GM12878 (cell line): ENCODE measurements around the gene MN1. TPM values are rescaled to one million over a fixed set of nuclear protein-coding genes. Genes with fewer than 3 reads are reported as not detected.

Experiments
- ATAC-seq: fragments of 200-7000 bp; cut with Tn5 transposase; 3 replicates; pipeline ENCODE4 v1.9.1; 2020; ENCODE audit warnings: mild to moderate bottlenecking, moderate library complexity
- BruUV-seq: library from RNA; stranded (reverse); fragments of 400-500 nt; replicated peaks from 2 replicates; lab custom pipeline; 2021; lab: Mats Ljungman, UMichigan
- CTCF ChIA-PET: fragments of 300-600 bp; sonication (Branson Sonifier 250); formaldehyde crosslinking; extraction: SDS; loops from one replicate; lab custom pipeline; 2021; ENCODE audit warnings: inconsistent platforms; lab: Yijun Ruan, JAX
- POLR2A ChIA-PET: fragments of 350-600 bp; formaldehyde crosslinking; extraction: SDS; loops from one replicate; lab custom pipeline; 2021; ENCODE audit warnings: inconsistent platforms; lab: Charles Lee
- RAD21 ChIA-PET: fragments of 300-600 bp; sonication (Branson Sonifier 250); formaldehyde crosslinking; loops from one replicate; lab custom pipeline; 2023; ENCODE audit warnings: antibody characterized with exemption; ENCODE audit not compliant: unreplicated experiment; lab: Charles Lee
- SMC1A ChIA-PET: fragments of 300-600 bp; sonication (Branson Sonifier 250); formaldehyde crosslinking; loops from one replicate; lab custom pipeline; 2023; ENCODE audit not compliant: unreplicated experiment, uncharacterized antibody; lab: Charles Lee
- DNase-seq: peaks from one replicate; pipeline ENCODE4 v3.0.0-alpha.2; 2011; ENCODE audit warnings: low read depth, low spot score
- FAIRE-seq: peaks from 3 replicates; lab custom pipeline; 2011; peaks lifted over from hg19 to GRCh38; lab: Jason Lieb, UNC
- H2AFZ ChIP-seq: 2 replicates; pipeline ENCODE4 v1.6.0; 2011; ENCODE audit warnings: low read depth, low read length, control low read depth; ENCODE audit not compliant: control insufficient read depth
- H3K27ac ChIP-seq: 2 replicates; pipeline ENCODE4 v1.5.1; 2011; ENCODE audit warnings: control low read depth; ENCODE audit not compliant: control insufficient read depth, insufficient read depth
- H3K27me3 ChIP-seq, 2 experiments: replicated peaks in 1 of 2; 2 replicates each; pipeline versions ENCODE4 v1.6.0 to v1.6.1; 2011; ENCODE audit warnings: low read length in 1 of 2; ENCODE audit not compliant: control insufficient read depth in 2 of 2, insufficient read depth in 2 of 2
- H3K36me3 ChIP-seq, 2 experiments: 2 replicates each; pipeline ENCODE4 v1.5.1; 2011; ENCODE audit warnings: low read length in 1 of 2; ENCODE audit not compliant: control insufficient read depth in 2 of 2, insufficient read depth in 2 of 2
- H3K4me1 ChIP-seq: 2 replicates; pipeline ENCODE4 v1.6.1; 2011; ENCODE audit warnings: mild to moderate bottlenecking, low read length, moderate library complexity, mixed read lengths; ENCODE audit not compliant: control insufficient read depth, insufficient read depth
- H3K4me2 ChIP-seq: 2 replicates; pipeline ENCODE4 v1.6.0; 2011; ENCODE audit warnings: control low read depth; ENCODE audit not compliant: control insufficient read depth, insufficient read depth
- H3K4me3 ChIP-seq: fragments of 200-600 bp; sonication (generic); 2 replicates; pipeline ENCODE4 v1.5.1; 2016
- H3K79me2 ChIP-seq: 2 replicates; pipeline ENCODE4 v1.6.0; 2011; ENCODE audit warnings: low read length; ENCODE audit not compliant: control insufficient read depth, insufficient read depth
- H3K9ac ChIP-seq: 2 replicates; pipeline ENCODE4 v1.8.0; 2011; ENCODE audit warnings: low read length, control low read depth, mixed read lengths; ENCODE audit not compliant: control insufficient read depth, insufficient read depth
- H3K9me3 ChIP-seq: replicated peaks from 3 replicates; pipeline ENCODE4 v1.5.1; 2011; ENCODE audit warnings: mild to moderate bottlenecking, low read length; ENCODE audit not compliant: control insufficient read depth, insufficient read depth
- H4K20me1 ChIP-seq: 2 replicates; pipeline ENCODE4 v1.6.0; 2011; ENCODE audit not compliant: control insufficient read depth, insufficient read depth
- KLF5 ChIP-seq: fragments of 450-650 bp; IDR thresholded peaks from 2 replicates; pipeline ENCODE4 v1.6.1; 2014; ENCODE audit warnings: mild to moderate bottlenecking; ENCODE audit not compliant: partially characterized antibody
- PRDM15 ChIP-seq: fragments of 450-650 bp; formaldehyde crosslinking; IDR thresholded peaks from 2 replicates; pipeline ENCODE4 v1.4.0; 2020; ENCODE audit warnings: mild to moderate bottlenecking, moderate library complexity
- ZNF592 ChIP-seq: fragments of 450-650 bp; IDR thresholded peaks from 2 replicates; pipeline ENCODE4 v1.6.1; 2017; ENCODE audit warnings: mild to moderate bottlenecking, moderate library complexity
- WGBS: methylation state at CpG from one replicate; pipeline ENCODE4 v1.1.6; 2016; ENCODE audit warnings: low lambda C conversion rate; ENCODE audit not compliant: insufficient replicate concordance, insufficient coverage; ENCODE audit errors: missing lambda C conversion rate; 5-methylcytosine and 5-hydroxymethylcytosine counted together
- in situ Hi-C: fragments of 300-500 bp; cut with MboI; formaldehyde crosslinking; loops from 9 replicates; pipeline ENCODE4 v1.14.3; 2018; ENCODE audit warnings: mixed read lengths
- intact Hi-C: fragments of 100-400 bp; cut with micrococcal nuclease; formaldehyde crosslinking; loops from one replicate; pipeline ENCODE4 v1.14.2; 2022; ENCODE audit not compliant: unreplicated experiment
- polyA plus RNA-seq, 11 experiments: library from polyadenylated mRNA; depleted of rRNA in 4 of 11; unstranded in 6 of 11; stranded (reverse) in 5 of 11; fragments of >200 nt; fragmentation: Nextera tagmentation in 4 of 11; fragmentation: Illumina TruSeq in 1 of 11; extraction: Ambion mirVana in 4 of 11; extraction: Trizol in 1 of 11; gene quantifications; 1 replicate in 1 of 11; 2 replicates in 10 of 11; pipeline versions ENCODE4 v1.2.1 to v1.2.3, GENCODE V29; 2011 to 2016; ENCODE audit warnings: inconsistent platforms in 2 of 11, missing spikeins in 2 of 11, low read depth in 1 of 11
- total RNA-seq, 4 experiments: library from RNA; depleted of rRNA in 3 of 4; stranded (reverse); fragments of >200 nt in 3 of 4; fragmentation: Illumina TruSeq in 1 of 4; extraction: Trizol in 1 of 4; gene quantifications; 2 replicates each; pipeline versions ENCODE4 v1.2.1 to v1.2.3, GENCODE V29; 2013 to 2021

The MN1 gene
- total and polyA plus RNA-seq, 10 of the 15 experiments (the other 5 are each of a cell fraction or from before 2014, with no cell fraction given), result under 0.01 to 0.24 (median 0.03) TPM; not detected in 3

GRCh38 chr22:27727673-27728451 is 73.7 kb downstream of the MN1 start:
- 10% methylated on average over 4 of the region's 4 CpGs for WGBS
- no peak overlapping the region for H2AFZ ChIP-seq
- no peaks in the 10 kb centered on the region for H3K4me1 ChIP-seq
- ChIA-PET POLR2A (no interaction called here), RAD21 (no interaction called here), SMC1A (interaction anchor here (0.6 kb wide), 1 partner anchor 1690 kb away, joined by 4 read pairs; no protein-coding TSS in a partner anchor), CTCF (no interaction called here)
- no peak for ATAC-seq
- no peak overlapping the region for H3K27ac ChIP-seq
- H3K36me3 ChIP-seq, result no peaks in the 10 kb centered on the region
- H3K79me2 ChIP-seq, result no peaks in the 10 kb centered on the region
- no peaks in the 10 kb centered on the region for H4K20me1 ChIP-seq
- no peaks in the 10 kb centered on the region; a peak in 1 of 4 replicates for H3K27me3 ChIP-seq
- no TSS peak for BruUV-seq
- DNase-seq, result no peak
- in situ Hi-C loops (no loop called here), intact Hi-C loops (no loop called here)
- TF ChIP-seq KLF5 (no peak), ZNF592 (no peak), PRDM15 (no peak)
- no peaks in the 10 kb centered on the region for H3K9me3 ChIP-seq
- no peak for FAIRE-seq
- H3K9ac ChIP-seq, result no peak overlapping the region
- H3K4me3 ChIP-seq, result no peak overlapping the region
- no peak overlapping the region for H3K4me2 ChIP-seq
